Astrocyte of the spinal cord (primary cell): ENCODE data around the gene CCDC158.

Source experiments
- DNase-seq: peaks from one replicate; pipeline ENCODE4 v3.0.0; 2011; ENCODE audit warnings: low read depth, low spot score
- H3K4me3 ChIP-seq: 2 replicates; pipeline ENCODE4 v1.5.1; 2011; ENCODE audit warnings: low read depth, mild to moderate bottlenecking, low read length, moderate library complexity
- in situ Hi-C: cut with HindIII; loops from 2 replicates; pipeline ENCODE4 v1.10.0; 2017; ENCODE audit warnings: low sequenced_read_pairs
- TF ChIP-seq, protein P1 (sequence below): IDR thresholded peaks from 2 replicates; pipeline ENCODE4 v1.5.1; 2012; ENCODE audit warnings: low read depth, mild to moderate bottlenecking, low read length, inconsistent platforms

Gene CCDC158

DNA sequence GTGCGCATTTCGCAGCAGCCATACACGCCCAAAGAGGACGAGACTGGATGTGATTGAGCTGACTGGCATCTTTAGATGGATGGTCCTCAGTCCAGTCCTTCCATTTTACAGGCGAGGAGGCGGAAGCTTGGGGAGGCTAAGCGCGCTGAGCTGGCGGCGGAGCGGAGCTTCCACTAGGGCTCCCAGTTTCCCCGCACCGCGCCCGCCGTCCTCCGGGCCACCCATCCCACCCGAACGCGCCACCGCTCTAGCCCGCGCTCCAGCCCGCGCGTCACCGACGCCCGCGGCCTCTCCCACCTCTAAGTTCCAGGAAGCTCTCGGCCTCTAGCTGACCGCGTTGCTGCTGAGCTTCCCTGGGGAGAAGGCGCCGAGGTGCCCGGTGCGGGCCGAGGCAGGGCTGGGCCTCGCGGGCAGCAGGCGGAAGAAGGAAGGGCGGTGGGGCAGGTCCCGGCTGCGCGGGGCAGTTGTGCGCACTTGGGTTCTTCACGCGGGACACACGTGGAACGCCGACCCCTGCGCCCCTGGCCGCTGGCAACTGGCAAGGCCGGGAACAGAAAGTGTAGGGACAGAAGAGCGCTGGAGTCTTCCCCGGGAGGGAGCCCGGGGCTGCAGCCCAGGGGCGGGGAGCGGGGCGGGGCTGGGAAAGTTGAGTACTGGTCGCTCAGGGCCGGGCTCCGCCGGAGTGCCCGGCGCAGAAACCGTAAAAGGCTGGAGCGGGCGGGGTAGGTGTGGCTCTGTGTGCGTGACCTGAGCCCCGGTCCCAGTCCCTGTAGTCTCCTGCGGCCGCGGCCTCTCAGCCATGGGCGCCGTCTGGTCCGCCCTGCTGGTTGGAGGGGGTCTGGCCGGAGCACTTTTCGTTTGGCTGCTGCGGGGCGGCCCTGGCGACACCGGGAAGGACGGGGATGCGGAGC is 114.7 kb downstream of the CCDC158 start, which contains the start of gene STBD1:
Gene STBD1, plus strand, starts transcription at position 763 of the 911 bp plus-strand sequence. Its CDS starts 37 bp downstream, at position 800.
- peak within 1 kb of the TSS; percentile 74 for H3K4me3 ChIP-seq
- TF ChIP-seq, protein P1, sequence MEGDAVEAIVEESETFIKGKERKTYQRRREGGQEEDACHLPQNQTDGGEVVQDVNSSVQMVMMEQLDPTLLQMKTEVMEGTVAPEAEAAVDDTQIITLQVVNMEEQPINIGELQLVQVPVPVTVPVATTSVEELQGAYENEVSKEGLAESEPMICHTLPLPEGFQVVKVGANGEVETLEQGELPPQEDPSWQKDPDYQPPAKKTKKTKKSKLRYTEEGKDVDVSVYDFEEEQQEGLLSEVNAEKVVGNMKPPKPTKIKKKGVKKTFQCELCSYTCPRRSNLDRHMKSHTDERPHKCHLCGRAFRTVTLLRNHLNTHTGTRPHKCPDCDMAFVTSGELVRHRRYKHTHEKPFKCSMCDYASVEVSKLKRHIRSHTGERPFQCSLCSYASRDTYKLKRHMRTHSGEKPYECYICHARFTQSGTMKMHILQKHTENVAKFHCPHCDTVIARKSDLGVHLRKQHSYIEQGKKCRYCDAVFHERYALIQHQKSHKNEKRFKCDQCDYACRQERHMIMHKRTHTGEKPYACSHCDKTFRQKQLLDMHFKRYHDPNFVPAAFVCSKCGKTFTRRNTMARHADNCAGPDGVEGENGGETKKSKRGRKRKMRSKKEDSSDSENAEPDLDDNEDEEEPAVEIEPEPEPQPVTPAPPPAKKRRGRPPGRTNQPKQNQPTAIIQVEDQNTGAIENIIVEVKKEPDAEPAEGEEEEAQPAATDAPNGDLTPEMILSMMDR: no peak
- in situ Hi-C loops: no loop called here
- peak; percentile 74 for DNase-seq

DNA sequence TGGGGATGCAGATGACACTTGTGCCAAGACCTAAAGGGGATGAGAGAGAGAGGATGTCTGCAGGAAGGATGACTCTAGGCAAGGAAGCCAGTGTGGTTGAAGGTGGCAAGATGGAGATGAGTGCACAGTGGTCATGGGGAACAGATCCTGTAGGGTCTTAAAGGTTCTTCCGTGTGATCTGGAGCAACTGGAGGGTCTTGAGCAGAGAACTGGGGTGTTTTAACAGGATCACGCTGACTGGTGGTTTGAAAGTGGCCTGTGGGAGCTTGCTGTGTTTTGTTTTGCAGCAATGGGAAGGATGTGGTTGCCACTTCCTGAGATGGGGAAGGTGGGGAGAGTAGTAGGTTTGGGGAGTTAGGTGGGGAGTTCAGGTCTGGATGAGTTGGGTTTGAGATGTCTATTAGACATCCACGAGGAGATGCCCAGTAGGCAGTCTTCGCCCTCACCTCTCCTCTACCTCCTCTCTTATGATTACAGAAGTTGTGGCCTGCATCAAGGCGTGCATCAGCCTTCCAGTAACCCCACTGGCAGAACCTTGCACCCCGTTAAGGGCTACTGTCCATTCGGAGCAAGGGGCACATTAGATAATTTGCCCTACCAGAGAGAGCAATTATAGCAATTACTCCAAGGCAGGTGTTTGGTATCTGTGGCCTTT is 115.8 kb downstream of the CCDC158 start:
- no peak overlapping the region for H3K4me3 ChIP-seq
- TF ChIP-seq, protein P1: no peak
- in situ Hi-C loops: no loop called here
- no peak for DNase-seq

DNA sequence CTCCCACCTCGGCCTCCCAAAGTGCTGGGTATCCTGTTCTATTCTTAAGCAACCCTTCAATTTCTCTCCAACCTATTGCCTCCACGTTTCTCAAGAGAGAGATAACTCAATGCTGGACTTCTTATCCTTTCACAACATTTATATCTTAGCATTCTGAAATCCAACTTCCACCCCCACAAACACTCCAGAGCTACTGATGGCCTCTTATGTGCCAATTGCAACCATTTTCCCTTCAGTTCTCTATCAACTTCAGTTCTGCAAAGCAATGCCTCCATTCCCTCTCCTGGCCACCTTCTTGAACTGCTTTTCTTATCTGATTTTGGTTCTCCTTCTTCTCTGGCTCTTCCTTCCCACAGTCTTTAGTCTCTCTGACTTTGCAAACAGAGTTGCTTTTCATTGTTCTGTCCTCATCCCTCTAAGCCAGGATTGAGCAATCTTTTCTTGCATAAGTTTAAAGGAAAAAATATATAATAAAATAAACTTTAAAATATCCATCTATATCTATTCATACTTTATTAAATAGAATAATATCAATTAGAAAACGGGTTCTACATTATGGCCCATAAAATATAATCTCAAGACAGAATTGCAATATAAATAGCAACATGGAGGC is 118.0 kb downstream of the CCDC158 start:
- in situ Hi-C loops: no loop called here
- TF ChIP-seq, protein P1: no peak
- no peak for DNase-seq

DNA sequence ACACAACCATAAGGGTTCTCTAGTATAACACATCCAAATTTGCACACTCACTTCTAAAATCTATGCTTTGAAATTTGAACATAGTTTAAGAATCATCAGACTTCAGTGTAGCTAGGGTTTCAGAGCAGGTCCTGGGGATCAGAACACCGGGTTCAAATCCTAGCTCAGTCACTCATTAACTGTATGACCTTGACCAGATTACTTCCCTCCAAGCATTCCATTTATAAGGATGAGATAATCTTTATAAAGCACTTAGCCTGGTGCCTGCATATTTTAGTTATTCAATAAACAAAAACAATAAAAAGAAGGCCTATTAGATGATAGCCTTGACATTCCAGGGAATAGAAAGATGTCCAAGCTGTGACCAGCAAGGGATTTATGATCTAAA is 119.2 kb downstream of the CCDC158 start:
- in situ Hi-C loops: no loop called here
- no peak for DNase-seq
- no peak overlapping the region for H3K4me3 ChIP-seq
- TF ChIP-seq, protein P1: no peak

More for the DNA sequence above, 118.0 kb downstream of the CCDC158 start:
- H3K4me3 ChIP-seq: no peak overlapping the region

DNA sequence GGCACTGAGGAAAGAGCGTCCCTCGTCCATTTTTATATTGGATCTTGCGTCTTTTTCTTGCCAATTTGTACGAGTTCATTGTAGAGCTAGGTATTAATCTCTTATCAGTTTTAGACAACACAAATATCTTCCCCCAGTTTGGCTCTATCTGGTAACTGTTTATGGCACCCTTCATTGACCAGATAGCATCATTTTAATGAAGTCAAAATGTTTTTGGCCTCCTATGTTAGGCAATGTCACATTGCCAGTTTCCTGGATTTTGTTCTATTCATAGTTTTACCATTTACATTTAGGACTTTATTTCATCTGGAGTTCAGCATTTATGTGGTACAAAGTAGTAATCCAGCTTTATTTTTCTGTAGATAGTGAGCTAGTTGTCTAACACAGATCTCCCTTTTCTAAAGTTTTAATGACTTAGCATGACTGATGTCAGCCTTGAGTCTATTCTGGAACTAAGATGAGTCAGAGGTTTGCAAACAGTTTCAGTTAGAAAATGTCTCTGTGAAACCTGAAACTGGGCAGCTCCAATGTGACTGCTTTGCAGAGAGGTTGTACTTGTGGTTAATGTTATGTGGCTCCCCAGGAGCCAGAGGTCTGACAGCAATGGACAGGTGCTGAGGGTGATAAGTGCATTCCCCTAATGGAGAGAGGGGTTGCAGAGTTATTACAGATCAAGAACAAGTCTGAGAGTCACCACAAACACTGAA is 119.7 kb downstream of the CCDC158 start:
- TF ChIP-seq, protein P1: no peak
- peak; percentile 90 for DNase-seq
- in situ Hi-C loops: no loop called here
- no peak overlapping the region for H3K4me3 ChIP-seq

DNA sequence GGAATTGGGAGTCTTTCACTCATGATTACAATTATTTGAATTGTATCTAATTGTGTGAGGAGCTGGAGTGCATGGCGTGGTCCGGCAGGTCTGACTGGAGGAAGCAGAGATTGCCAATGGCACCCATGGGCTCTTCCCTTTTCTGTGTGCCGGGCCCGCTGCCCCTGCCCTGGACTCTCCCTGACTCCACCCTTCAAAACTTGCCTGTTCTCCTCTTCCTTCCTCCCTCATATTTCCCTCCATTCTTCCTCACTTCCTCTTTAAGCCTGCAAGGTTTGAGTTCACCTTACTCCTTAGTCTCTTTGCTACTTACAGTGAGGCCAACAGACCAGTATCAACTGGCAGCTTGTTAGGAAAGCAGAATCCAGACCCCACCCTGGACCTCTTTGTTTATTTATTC is 120.9 kb downstream of the CCDC158 start:
- in situ Hi-C loops: no loop called here
- no peak overlapping the region for H3K4me3 ChIP-seq
- no peak for DNase-seq
- TF ChIP-seq, protein P1: no peak
